ENCODE data around the gene POLE3.
"Not testable (repeated sequence)": the region's sequence is repeated elsewhere in the genome, so short reads cannot be mapped to it uniquely, and the experiment has no call there.

Gene POLE3

DNA sequence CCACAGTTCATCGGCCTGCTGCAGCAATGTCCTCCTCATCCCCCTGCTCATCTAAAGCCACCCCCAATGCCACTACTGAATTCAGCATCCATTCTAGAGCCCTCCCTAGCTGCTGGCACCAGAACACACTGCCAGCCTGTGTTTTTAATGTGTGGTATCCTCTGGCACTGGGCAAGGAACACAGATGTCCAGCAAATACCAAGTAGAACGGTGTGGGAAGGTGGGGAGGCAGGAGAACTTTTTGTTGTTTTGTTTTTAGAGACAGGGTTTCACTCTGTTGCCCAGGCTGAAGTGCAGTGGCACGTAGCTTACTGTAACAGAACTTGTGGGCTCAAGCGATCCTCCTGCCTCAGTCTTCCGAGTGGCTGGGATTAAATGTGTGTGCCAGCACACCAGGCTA lies 38.4 kb downstream of the POLE3 start:
- no peak for DNase-seq
- Histone ChIP-seq H3K4me1 (ENCODE audit: control extremely low read depth in 1 of 4, control insufficient read depth in 4 of 4, insufficient read depth in 4 of 4, low read length in 3 of 4) (peaks cover 0 to 10% (median 5%) of the 10 kb centered on the region in 4 experiments), H3K4me3 (ENCODE audit: control insufficient read depth in 1 of 7, extremely low read depth in 1 of 7, insufficient read depth in 4 of 7, low read depth in 2 of 7, low read length in 6 of 7) (no peak overlapping the region), H3K9me3 (ENCODE audit: control extremely low read depth in 1 of 5, control insufficient read depth in 4 of 5, insufficient read depth in 2 of 5, low read depth in 1 of 5, low read length in 4 of 5) (no peaks in the 10 kb centered on the region), H3K27ac (ENCODE audit: insufficient read depth in 1 of 2, low read depth in 1 of 2, low read length in 2 of 2, poor library complexity in 1 of 2, severe bottlenecking in 2 of 2) (no peak overlapping the region), H3K27me3 (replicated peaks in 2 of 5; ENCODE audit: control insufficient read depth in 4 of 5, insufficient read depth in 5 of 5, low read length in 4 of 5) (no peaks in the 10 kb centered on the region), H3K36me3 (ENCODE audit: control insufficient read depth in 4 of 4, insufficient read depth in 4 of 4, low read length in 3 of 4) (peaks cover 4 to 54% (median 36%) of the 10 kb centered on the region in 4 experiments)
- POLR2A ChIA-PET, result no interaction called here
- CTCF ChIA-PET, result interaction anchor here (1.3 to 3.7 kb wide), 3 partner anchors 11 to 22 kb away, joined by 3 to 15 read pairs (median 4); partner anchors contain the start of gene BSPRY
- WGBS (ENCODE audit: insufficient coverage), result 100% methylated on average over 4 of the region's 5 CpGs

DNA sequence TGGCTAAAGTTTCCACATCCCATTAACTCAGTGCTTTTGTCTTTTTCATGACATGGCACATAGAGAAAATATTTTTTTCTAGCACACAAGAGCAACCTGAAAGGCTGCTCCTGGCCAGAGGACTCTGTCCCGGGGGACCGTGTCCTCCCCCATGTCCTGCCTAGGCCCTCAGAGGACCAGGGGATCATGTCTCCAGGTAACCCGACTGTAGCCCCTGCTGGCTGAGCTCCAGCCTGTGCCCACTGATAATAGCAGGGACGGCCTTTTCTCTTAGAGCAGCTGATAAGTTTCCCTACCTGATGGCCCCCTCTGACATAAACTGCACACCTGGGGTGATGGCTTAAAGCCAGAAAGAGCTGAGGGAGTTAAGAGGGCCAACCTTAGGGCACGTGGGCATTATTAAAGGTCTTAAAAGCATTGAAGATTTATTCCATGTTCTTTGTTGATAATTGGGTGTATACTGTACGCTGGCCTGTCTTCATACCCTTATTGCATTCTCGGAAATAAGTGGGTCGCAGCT lies 39.6 kb downstream of the POLE3 start:
- POLR2A ChIA-PET, result no interaction called here
- Histone ChIP-seq H3K36me3 (ENCODE audit: control insufficient read depth in 4 of 4, insufficient read depth in 4 of 4, low read length in 3 of 4) (peaks cover 4 to 65% (median 40%) of the 10 kb centered on the region in 4 experiments), H3K27ac (ENCODE audit: insufficient read depth in 1 of 2, low read depth in 1 of 2, low read length in 2 of 2, poor library complexity in 1 of 2, severe bottlenecking in 2 of 2) (no peak overlapping the region), H3K9me3 (ENCODE audit: control extremely low read depth in 1 of 5, control insufficient read depth in 4 of 5, insufficient read depth in 2 of 5, low read depth in 1 of 5, low read length in 4 of 5) (no peaks in the 10 kb centered on the region), H3K27me3 (replicated peaks in 2 of 5; ENCODE audit: control insufficient read depth in 4 of 5, insufficient read depth in 5 of 5, low read length in 4 of 5) (no peaks in the 10 kb centered on the region), H3K4me1 (ENCODE audit: control extremely low read depth in 1 of 4, control insufficient read depth in 4 of 4, insufficient read depth in 4 of 4, low read length in 3 of 4) (peaks cover 0 to 6% (median 4%) of the 10 kb centered on the region in 4 experiments), H3K4me3 (ENCODE audit: control insufficient read depth in 1 of 7, extremely low read depth in 1 of 7, insufficient read depth in 4 of 7, low read depth in 2 of 7, low read length in 6 of 7) (no peak overlapping the region)
- DNase-seq, result no peak
- CTCF ChIA-PET, result interaction anchor here (1.3 kb wide), 2 partner anchors 13 to 31 kb away, joined by 4 read pairs; partner anchors contain the start of gene WDR31
- 96% methylated on average over 8 of the region's 8 CpGs for WGBS (ENCODE audit: insufficient coverage)

DNA sequence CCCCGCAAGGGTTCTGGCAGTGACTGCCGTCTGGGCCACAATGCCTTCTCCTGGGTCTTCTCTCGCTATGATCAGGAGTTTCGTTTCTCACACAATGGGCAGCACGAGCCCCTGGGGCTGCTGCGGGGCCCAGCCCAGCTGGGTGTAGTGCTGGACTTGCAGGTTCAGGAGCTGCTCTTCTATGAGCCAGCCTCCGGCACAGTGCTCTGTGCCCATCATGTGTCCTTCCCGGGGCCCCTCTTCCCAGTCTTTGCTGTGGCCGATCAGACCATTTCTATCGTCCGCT lies 40.7 kb downstream of the POLE3 start:
- H3K36me3 ChIP-seq (ENCODE audit: control insufficient read depth in 4 of 4, insufficient read depth in 4 of 4, low read length in 3 of 4), result peaks cover 4 to 68% (median 42%) of the 10 kb centered on the region in 4 experiments
- no peaks in the 10 kb centered on the region for H3K9me3 ChIP-seq (ENCODE audit: control extremely low read depth in 1 of 5, control insufficient read depth in 4 of 5, insufficient read depth in 2 of 5, low read depth in 1 of 5, low read length in 4 of 5)
- H3K27me3 ChIP-seq (replicated peaks in 2 of 5; ENCODE audit: control insufficient read depth in 4 of 5, insufficient read depth in 5 of 5, low read length in 4 of 5), result no peaks in the 10 kb centered on the region
- no peak overlapping the region for H3K4me3 ChIP-seq (ENCODE audit: control insufficient read depth in 1 of 7, extremely low read depth in 1 of 7, insufficient read depth in 4 of 7, low read depth in 2 of 7, low read length in 6 of 7)
- peaks cover 0 to 2% (median 0%) of the 10 kb centered on the region in 4 experiments for H3K4me1 ChIP-seq (ENCODE audit: control extremely low read depth in 1 of 4, control insufficient read depth in 4 of 4, insufficient read depth in 4 of 4, low read length in 3 of 4)
- ChIA-PET POLR2A (no interaction called here), CTCF (no interaction called here)
- DNase-seq, result no peak
- WGBS (ENCODE audit: insufficient coverage), result 94% methylated on average over 8 of the region's 11 CpGs
- H3K27ac ChIP-seq (ENCODE audit: insufficient read depth in 1 of 2, low read depth in 1 of 2, low read length in 2 of 2, poor library complexity in 1 of 2, severe bottlenecking in 2 of 2), result no peak overlapping the region

DNA sequence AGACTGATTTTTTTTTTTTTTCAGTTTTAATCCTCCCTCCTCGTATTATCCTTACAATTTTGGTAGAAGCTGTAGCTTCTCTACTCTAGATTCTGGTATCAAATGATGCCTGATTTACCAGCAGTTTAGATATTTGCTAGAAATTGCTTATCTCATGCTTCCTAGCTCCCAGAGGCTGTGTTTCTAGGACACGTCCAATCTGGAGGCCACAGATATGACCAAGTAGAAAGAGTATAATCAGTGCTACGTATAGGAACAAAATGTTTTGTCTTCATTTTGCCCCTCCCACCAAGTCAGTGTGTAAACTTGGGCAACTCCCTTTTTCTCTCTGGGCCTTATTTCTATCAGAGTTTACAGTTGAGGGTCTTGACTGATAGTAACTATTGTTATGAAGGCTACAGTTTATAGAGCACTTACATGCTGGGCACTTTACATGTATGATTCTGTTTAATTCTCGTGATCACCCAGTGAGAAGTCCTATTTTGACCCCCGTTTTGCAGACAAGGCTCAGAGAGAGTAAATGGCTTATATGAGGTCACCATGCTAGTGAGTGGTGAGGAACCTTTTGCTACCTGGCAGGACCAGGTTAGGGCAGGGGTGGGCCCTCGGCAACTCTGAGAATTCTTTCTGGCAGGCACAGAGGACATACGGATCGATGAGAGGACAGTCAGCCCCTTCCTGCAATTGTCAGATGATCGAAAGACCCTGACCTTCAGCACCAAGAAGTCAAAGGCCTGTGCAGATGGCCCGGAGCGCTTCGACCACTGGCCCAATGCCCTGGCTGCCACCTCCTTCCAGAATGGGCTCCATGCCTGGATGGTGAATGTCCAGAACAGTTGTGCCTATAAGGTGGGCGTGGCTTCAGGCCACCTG lies 41.3 kb downstream of the POLE3 start:
- H3K9me3 ChIP-seq (ENCODE audit: control extremely low read depth in 1 of 5, control insufficient read depth in 4 of 5, insufficient read depth in 2 of 5, low read depth in 1 of 5, low read length in 4 of 5), result no peaks in the 10 kb centered on the region
- POLR2A ChIA-PET, result no interaction called here
- H3K27ac ChIP-seq (ENCODE audit: insufficient read depth in 1 of 2, low read depth in 1 of 2, low read length in 2 of 2, poor library complexity in 1 of 2, severe bottlenecking in 2 of 2), result peak overlapping the region in 1 of 2 experiments; percentile 36
- DNase-seq, result peak in 2 of 3 donors; percentile 46 to 75
- peaks cover 0 to 2% (median 0%) of the 10 kb centered on the region in 4 experiments for H3K4me1 ChIP-seq (ENCODE audit: control extremely low read depth in 1 of 4, control insufficient read depth in 4 of 4, insufficient read depth in 4 of 4, low read length in 3 of 4)
- peaks cover 4 to 68% (median 38%) of the 10 kb centered on the region in 4 experiments for H3K36me3 ChIP-seq (ENCODE audit: control insufficient read depth in 4 of 4, insufficient read depth in 4 of 4, low read length in 3 of 4)
- CTCF ChIA-PET, result interaction anchor here (0.6 to 0.8 kb wide), 2 partner anchors 93 to 147 kb away, joined by 3 to 5 read pairs; no protein-coding TSS in a partner anchor
- no peak overlapping the region for H3K4me3 ChIP-seq (ENCODE audit: control insufficient read depth in 1 of 7, extremely low read depth in 1 of 7, insufficient read depth in 4 of 7, low read depth in 2 of 7, low read length in 6 of 7)
- H3K27me3 ChIP-seq (replicated peaks in 2 of 5; ENCODE audit: control insufficient read depth in 4 of 5, insufficient read depth in 5 of 5, low read length in 4 of 5), result no peaks in the 10 kb centered on the region
- WGBS (ENCODE audit: insufficient coverage), result 96% methylated on average over 10 of the region's 13 CpGs

DNA sequence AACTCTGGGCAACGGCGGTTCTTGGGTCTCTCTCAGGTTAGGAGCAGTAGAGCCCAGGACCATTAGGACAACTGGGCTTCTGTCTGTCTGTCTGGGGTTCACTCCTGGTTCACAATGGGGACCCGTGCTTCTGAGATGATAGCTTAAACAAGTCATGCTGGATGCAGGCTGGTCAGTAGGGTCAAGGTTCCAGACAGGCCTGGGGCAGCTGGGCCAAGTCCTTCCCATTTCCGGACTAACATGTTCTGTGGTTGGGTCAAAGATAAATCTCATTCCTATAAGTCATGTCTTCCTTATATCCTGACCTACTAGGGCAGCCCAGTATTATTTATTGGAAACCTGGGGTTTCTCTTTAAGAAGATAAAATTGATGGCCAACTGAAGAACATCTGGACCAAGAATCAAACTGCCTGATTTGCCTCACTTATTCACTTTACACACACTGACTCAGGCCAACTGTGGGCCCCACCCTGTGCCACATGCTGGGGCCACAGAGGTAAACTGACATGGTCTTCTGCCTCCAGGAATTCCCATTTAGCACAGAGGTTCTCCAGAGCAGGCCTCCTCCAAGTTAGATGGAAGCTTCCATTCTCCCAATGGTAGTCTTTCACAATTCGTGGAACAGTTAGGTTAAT lies 42.0 kb downstream of the POLE3 start:
- 96% methylated on average over 4 of the region's 5 CpGs for WGBS (ENCODE audit: insufficient coverage)
- no peaks in the 10 kb centered on the region for H3K9me3 ChIP-seq (ENCODE audit: control extremely low read depth in 1 of 5, control insufficient read depth in 4 of 5, insufficient read depth in 2 of 5, low read depth in 1 of 5, low read length in 4 of 5)
- H3K4me1 ChIP-seq (ENCODE audit: control extremely low read depth in 1 of 4, control insufficient read depth in 4 of 4, insufficient read depth in 4 of 4, low read length in 3 of 4), result peaks cover 0 to 2% (median 0%) of the 10 kb centered on the region in 4 experiments
- POLR2A ChIA-PET, result no interaction called here
- no peak for DNase-seq
- no peak overlapping the region for H3K4me3 ChIP-seq (ENCODE audit: control insufficient read depth in 1 of 7, extremely low read depth in 1 of 7, insufficient read depth in 4 of 7, low read depth in 2 of 7, low read length in 6 of 7)
- peaks cover 4 to 60% (median 32%) of the 10 kb centered on the region in 4 experiments for H3K36me3 ChIP-seq (ENCODE audit: control insufficient read depth in 4 of 4, insufficient read depth in 4 of 4, low read length in 3 of 4)
- CTCF ChIA-PET, result interaction anchor here (0.6 to 1.6 kb wide), 3 partner anchors 9 to 148 kb away, joined by 3 to 5 read pairs (median 5); partner anchors contain the start of gene HDHD3
- H3K27ac ChIP-seq (ENCODE audit: insufficient read depth in 1 of 2, low read depth in 1 of 2, low read length in 2 of 2, poor library complexity in 1 of 2, severe bottlenecking in 2 of 2), result no peak overlapping the region
- H3K27me3 ChIP-seq (replicated peaks in 2 of 5; ENCODE audit: control insufficient read depth in 4 of 5, insufficient read depth in 5 of 5, low read length in 4 of 5), result no peaks in the 10 kb centered on the region

DNA sequence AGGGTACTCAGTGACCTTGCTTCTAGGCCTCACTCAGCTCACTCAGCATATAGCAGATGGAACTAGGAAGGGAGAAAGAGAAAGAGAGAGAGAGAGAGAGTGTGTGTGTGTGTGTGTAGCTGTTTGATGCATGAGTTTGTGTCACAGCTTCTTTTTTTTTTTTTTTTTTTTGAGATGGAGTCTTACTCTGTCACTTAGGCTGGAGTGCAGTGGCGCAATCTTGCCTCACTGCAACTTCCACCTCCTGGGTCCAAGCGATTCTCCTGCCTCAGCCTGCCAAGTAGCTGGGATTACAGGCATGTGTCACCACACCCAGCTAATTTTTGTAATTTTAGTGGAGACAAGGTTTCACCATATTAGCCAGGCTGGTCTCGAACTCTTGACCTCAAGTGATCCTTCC lies 44.8 kb downstream of the POLE3 start:
- POLR2A ChIA-PET, result interaction anchor here (0.6 kb wide), 2 partner anchors 9 to 71 kb away, joined by 3 read pairs; no protein-coding TSS in a partner anchor
- peak in 1 of 3 donors; percentile 18 for DNase-seq
- H3K27ac ChIP-seq (ENCODE audit: insufficient read depth in 1 of 2, low read depth in 1 of 2, low read length in 2 of 2, poor library complexity in 1 of 2, severe bottlenecking in 2 of 2); H3K27me3 ChIP-seq (replicated peaks in 2 of 5; ENCODE audit: control insufficient read depth in 4 of 5, insufficient read depth in 5 of 5, low read length in 4 of 5); H3K4me3 ChIP-seq (ENCODE audit: control insufficient read depth in 1 of 7, extremely low read depth in 1 of 7, insufficient read depth in 4 of 7, low read depth in 2 of 7, low read length in 6 of 7); H3K9me3 ChIP-seq (ENCODE audit: control extremely low read depth in 1 of 5, control insufficient read depth in 4 of 5, insufficient read depth in 2 of 5, low read depth in 1 of 5, low read length in 4 of 5); H3K4me1 ChIP-seq (ENCODE audit: control extremely low read depth in 1 of 4, control insufficient read depth in 4 of 4, insufficient read depth in 4 of 4, low read length in 3 of 4): not testable (repeated sequence)
- H3K36me3 ChIP-seq (ENCODE audit: control insufficient read depth in 4 of 4, insufficient read depth in 4 of 4, low read length in 3 of 4), result peaks cover 7 to 70% (median 30%) of the 10 kb centered on the region in 4 experiments
- WGBS (ENCODE audit: insufficient coverage), result 90% methylated on average over 2 of the region's 3 CpGs
- CTCF ChIA-PET, result interaction anchor here (0.7 to 7.2 kb wide), 3 partner anchors 9 to 65 kb away, joined by 3 to 48 read pairs (median 7); partner anchors contain the start of gene BSPRY

Measured in common myeloid progenitor, CD34-positive (primary cell).